CD4-positive, alpha-beta T cell treated with Interleukin-17A for 4 hours (primary cell): Measurements from ENCODE around the gene TRIP10.
"Not testable (repeated sequence)": the region's sequence is repeated elsewhere in the genome, so short reads cannot be mapped to it uniquely, and the experiment has no call there.

ENCODE experiments used
- DNase-seq: peaks from one replicate; pipeline ENCODE4 v3.0.0-alpha.2; 2020; ENCODE audit warnings: mixed read lengths

TRIP10 gene

GRCh38 chr19:6744381-6745301 lies 5.2 kb downstream of the TRIP10 start:
- no peak for DNase-seq

- DNase-seq: no peak
Observed at GRCh38 chr19:6745965-6746364, 6.5 kb downstream of the TRIP10 start.

- DNase-seq: not testable (repeated sequence)
Observed at GRCh38 chr19:6748543-6748942, 9.1 kb downstream of the TRIP10 start.

DNA sequence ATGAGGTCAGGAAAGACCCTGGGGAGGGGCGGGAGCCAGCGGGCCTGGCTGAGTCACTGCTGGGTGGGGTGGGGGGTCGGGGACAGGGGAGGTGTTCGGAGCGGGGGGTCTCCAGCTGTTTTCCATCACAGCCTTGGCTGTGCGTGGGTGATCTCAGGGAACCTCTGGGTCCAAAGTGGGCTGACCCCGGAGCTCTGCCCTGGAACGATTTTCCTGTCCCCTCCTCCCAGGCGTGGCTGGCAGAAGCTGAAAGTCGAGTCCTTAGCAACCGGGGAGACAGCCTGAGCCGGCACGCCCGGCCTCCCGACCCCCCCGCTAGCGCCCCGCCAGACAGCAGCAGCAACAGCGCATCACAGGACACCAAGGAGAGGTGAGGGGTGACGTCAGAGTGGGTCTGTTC lies 10.6 kb downstream of the TRIP10 start:
- no peak for DNase-seq

DNA sequence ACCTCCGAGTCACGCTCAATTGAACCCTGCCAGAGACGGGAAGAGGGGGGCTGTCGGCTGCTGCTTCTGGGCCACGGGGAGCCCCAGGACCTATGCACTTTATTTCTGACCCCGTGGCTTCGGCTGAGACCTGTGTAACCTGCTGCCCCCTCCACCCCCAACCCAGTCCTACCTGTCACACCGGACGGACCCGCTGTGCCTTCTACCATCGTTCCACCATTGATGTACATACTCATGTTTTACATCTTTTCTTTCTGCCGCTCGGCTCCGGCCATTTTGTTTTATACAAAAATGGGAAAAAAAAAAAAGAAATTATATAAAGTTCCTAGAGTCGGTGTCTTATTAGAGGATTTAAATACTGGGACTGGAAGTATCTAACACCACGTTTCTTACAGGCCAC lies 11.7 kb downstream of the TRIP10 start:
- no peak for DNase-seq

- no peak for DNase-seq
Observed at GRCh38 chr19:6752256-6753177, 13.0 kb downstream of the TRIP10 start.

GRCh38 chr19:6753178-6754031 lies 13.9 kb downstream of the TRIP10 start:
- DNase-seq: peak; percentile 80

- no peak for DNase-seq
Observed at GRCh38 chr19:6754136-6754535, 14.7 kb downstream of the TRIP10 start.

- DNase-seq: no peak
Observed at GRCh38 chr19:6754653-6755463, 15.4 kb downstream of the TRIP10 start.

DNA sequence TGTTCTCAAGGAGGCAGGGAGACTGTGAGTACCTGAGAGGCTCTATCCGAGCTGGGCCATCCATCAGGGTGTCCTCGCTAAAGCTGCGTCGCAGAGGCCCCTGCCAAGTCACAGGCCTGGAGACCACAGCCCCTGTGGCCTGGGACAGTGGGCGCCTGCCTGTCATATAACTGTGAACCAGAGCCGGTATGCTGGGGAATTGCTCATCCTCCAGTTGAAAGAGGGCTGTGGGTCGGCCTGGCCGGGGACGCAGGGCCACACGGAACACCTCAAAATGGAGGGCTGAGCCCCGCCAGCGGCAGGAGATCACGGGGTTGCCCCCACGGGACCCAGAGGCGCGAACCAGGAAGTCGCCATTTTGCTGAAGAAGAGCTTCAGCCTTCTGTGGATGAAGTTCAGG lies 21.1 kb downstream of the TRIP10 start:
- DNase-seq: no peak

DNA sequence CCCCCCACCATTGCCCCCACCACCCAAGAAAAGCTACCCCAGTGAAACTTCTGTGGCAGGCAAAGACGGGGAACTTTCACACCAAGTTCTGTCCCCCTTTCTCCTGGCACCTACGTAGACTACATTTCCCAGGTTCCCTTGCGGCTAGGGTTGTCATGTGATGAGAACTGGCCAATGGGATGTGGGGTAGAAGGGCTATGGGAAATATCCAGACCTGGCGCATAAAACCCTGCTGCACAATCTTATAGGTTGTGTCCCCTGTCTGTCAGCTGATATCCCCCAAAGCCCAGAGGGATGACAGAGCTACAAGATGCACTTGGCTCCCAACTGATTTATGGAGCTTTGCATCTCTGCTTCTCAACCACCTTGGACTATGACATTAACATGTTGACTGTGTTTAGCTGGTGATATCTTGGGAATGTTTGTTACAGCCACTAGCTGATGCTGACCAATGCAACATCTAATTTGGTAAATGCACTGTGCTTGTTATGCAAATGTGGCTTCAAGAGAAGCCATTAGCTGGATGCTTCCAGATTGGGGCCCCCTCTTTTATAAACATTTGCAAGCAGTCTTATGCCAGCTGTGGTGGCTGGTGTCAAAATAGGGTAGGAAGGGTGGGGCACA lies 21.7 kb downstream of the TRIP10 start:
- no peak for DNase-seq

DNA sequence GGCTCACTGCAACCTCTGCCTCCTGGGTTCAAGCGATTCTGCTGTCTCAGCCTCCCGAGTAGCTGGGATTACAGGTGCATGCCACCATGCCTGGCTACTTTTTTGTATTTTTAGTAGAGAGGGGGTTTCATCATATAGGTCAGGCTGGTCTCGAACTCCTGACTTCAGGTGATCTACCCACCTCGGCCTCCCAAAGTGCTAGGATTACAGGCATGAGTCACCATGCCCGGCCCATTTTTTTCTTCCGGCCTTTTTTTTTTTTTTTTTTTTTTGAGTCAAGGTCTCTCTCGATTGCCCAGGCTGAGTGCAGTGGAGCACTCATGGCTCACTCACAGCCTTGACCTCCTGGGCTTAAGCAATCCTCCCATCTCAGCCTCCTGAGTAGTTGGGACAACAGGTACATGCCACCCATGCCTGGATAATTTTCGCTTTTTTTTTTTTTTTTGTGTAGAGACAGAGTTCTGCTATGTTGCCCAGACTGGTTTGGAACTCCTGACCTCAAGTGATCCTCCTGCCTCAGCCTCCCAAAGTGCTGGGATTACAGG lies 22.8 kb downstream of the TRIP10 start:
- not testable (repeated sequence) for DNase-seq

GRCh38 chr19:6765738-6766356 lies 26.4 kb downstream of the TRIP10 start:
- peak; percentile 55 for DNase-seq

- peak; percentile 27 for DNase-seq
Observed at GRCh38 chr19:6766357-6767080, 27.0 kb downstream of the TRIP10 start.

DNA sequence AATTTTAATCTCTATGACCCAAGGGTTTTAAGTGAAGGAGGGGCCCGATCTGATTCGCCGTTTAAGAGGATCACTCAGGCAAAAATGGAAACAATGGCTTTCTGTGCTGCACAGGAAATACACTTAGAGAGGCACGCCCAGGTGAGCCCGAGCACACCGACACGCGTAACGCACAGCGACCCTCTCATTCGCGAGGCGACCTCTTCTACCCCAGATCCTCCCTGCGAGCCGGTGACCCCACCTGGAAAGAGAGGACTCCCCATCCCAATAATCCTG lies 27.5 kb downstream of the TRIP10 start:
- no peak for DNase-seq

- peak; percentile 99 for DNase-seq
Observed at GRCh38 chr19:6767357-6768235, 28.1 kb downstream of the TRIP10 start, which contains the start of gene SH2D3A. Gene SH2D3A, minus strand, starts transcription at chr19:6767435. Its CDS starts 3,687 bp downstream, at chr19:6763748.

- DNase-seq: peak; percentile 35
Observed at GRCh38 chr19:6768236-6768785, 28.8 kb downstream of the TRIP10 start.

DNA sequence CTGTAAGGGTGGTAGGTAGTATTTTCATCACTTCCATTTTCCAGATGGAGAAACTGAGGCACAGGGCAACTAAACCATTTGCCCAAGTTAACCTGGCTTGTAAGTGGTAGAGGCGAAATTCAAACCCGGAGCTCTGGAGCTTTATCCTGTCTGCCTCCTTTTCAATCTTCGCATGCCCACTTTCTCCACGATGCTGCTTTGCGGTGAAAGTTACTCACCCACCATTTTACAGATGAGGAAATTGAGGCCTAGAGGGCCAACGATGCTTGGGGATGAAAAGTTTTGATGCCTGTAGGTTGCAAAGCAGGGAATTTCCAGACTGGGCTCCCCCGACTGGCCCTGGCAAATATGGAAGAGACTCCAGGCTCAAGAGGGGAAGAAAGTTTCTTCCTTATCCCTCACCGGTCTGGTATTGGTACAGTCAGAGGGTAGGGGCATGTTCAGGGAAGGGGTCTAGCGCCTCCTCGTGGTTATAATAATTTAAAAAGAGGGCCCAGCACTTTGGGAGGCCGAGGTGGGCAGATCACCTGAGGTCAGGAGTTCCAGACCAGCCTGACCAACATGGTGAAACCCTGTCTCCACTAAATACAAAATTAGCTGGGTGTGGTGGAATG lies 29.6 kb downstream of the TRIP10 start:
- DNase-seq: no peak
